Ramos (cell line): ENCODE data around the gene SMAD4.

Experiments
- in situ Hi-C: fragments of 300-500 bp; cut with MboI; formaldehyde crosslinking; loops from one replicate; pipeline ENCODE4 v1.14.3; 2022; ENCODE audit warnings: low sequenced_read_pairs; ENCODE audit not compliant: unreplicated experiment

Gene SMAD4

GRCh38 chr18:51107598-51108305 lies 77.7 kb downstream of the SMAD4 start:
- in situ Hi-C loops: loop anchor here (10.0 to 25.0 kb wide), 4 partner anchors 105 to 1805 kb away; no protein-coding TSS in a partner anchor

- in situ Hi-C loops: loop anchor here (10.0 to 25.0 kb wide), 4 partner anchors 104 to 1804 kb away; no protein-coding TSS in a partner anchor
Observed at GRCh38 chr18:51108330-51108729, 78.3 kb downstream of the SMAD4 start.

GRCh38 chr18:51110073-51110797 lies 80.2 kb downstream of the SMAD4 start:
- in situ Hi-C loops: loop anchor here (25.0 kb wide), 3 partner anchors 102 to 1802 kb away; no protein-coding TSS in a partner anchor

GRCh38 chr18:51111633-51112355 lies 81.8 kb downstream of the SMAD4 start:
- in situ Hi-C loops: loop anchor here (25.0 kb wide), 3 partner anchors 101 to 1801 kb away; no protein-coding TSS in a partner anchor

- in situ Hi-C loops: loop anchor here (25.0 kb wide), 3 partner anchors 95 to 1795 kb away; no protein-coding TSS in a partner anchor
Observed at GRCh38 chr18:51116996-51117395, 87.0 kb downstream of the SMAD4 start.

GRCh38 chr18:51119561-51119960 lies 89.5 kb downstream of the SMAD4 start:
- in situ Hi-C loops: loop anchor here (25.0 kb wide), 3 partner anchors 93 to 1793 kb away; no protein-coding TSS in a partner anchor

- in situ Hi-C loops: loop anchor here (25.0 kb wide), 3 partner anchors 92 to 1792 kb away; no protein-coding TSS in a partner anchor
Observed at GRCh38 chr18:51119976-51120375, 90.0 kb downstream of the SMAD4 start.

- in situ Hi-C loops: loop anchor here (25.0 kb wide), 3 partner anchors 91 to 1791 kb away; no protein-coding TSS in a partner anchor
Observed at GRCh38 chr18:51120809-51121596, 91.0 kb downstream of the SMAD4 start.

- in situ Hi-C loops: loop anchor here (25.0 kb wide), 3 partner anchors 91 to 1791 kb away; no protein-coding TSS in a partner anchor
Observed at GRCh38 chr18:51121597-51121857, 91.5 kb downstream of the SMAD4 start.

- in situ Hi-C loops: loop anchor here (25.0 kb wide), 3 partner anchors 90 to 1790 kb away; no protein-coding TSS in a partner anchor
Observed at GRCh38 chr18:51122266-51123045, 92.4 kb downstream of the SMAD4 start.

GRCh38 chr18:51123046-51123395 lies 93.0 kb downstream of the SMAD4 start:
- in situ Hi-C loops: loop anchor here (25.0 kb wide), 3 partner anchors 89 to 1789 kb away; no protein-coding TSS in a partner anchor

GRCh38 chr18:51123481-51123880 lies 93.5 kb downstream of the SMAD4 start:
- in situ Hi-C loops: loop anchor here (25.0 kb wide), 3 partner anchors 89 to 1789 kb away; no protein-coding TSS in a partner anchor

GRCh38 chr18:51123936-51124486 lies 94.0 kb downstream of the SMAD4 start:
- in situ Hi-C loops: loop anchor here (25.0 kb wide), 3 partner anchors 88 to 1788 kb away; no protein-coding TSS in a partner anchor

- in situ Hi-C loops: no loop called here
Observed at GRCh38 chr18:51125976-51126375, 96.0 kb downstream of the SMAD4 start.

GRCh38 chr18:51127664-51128063 lies 97.7 kb downstream of the SMAD4 start:
- in situ Hi-C loops: no loop called here

GRCh38 chr18:51128533-51128932 lies 98.5 kb downstream of the SMAD4 start:
- in situ Hi-C loops: no loop called here

- in situ Hi-C loops: no loop called here
Observed at GRCh38 chr18:51132256-51132935, 102.4 kb downstream of the SMAD4 start.

GRCh38 chr18:51133580-51134160 lies 103.7 kb downstream of the SMAD4 start:
- in situ Hi-C loops: no loop called here
